HepG2 (cell line): ENCODE results near the gene PALM3. TPM values are rescaled to one million over a fixed set of nuclear protein-coding genes. Genes with fewer than 3 reads are reported as not detected.
A peak's percentile ranks its signal among the peaks of the same experiment; 100 is the strongest.

Experiments used
- ARHGAP35 ChIP-seq: sonication (generic); formaldehyde crosslinking; IDR thresholded peaks from 2 replicates; pipeline ENCODE4 v1.9.0; 2022; ENCODE audit warnings: mild to moderate bottlenecking, inconsistent platforms, moderate library complexity, missing genetic modification reagents, borderline replicate concordance
- JARID2 ChIP-seq: sonication (generic); formaldehyde crosslinking; IDR thresholded peaks from 2 replicates; pipeline ENCODE4 v1.8.1; 2023; ENCODE audit warnings: missing genetic modification reagents, inconsistent platforms; ENCODE audit not compliant: insufficient replicate concordance
- KLF13 ChIP-seq: sonication (generic); formaldehyde crosslinking; IDR thresholded peaks from 2 replicates; pipeline ENCODE4 v1.4.0; 2020; ENCODE audit warnings: mild to moderate bottlenecking, missing genetic modification reagents
- MAZ ChIP-seq, 2 experiments: sonication (generic) in 1 of 2; formaldehyde crosslinking in 1 of 2; IDR thresholded peaks; 2 replicates each; pipeline versions ENCODE4 v1.5.0 to v1.6.1; 2012 to 2020; ENCODE audit warnings: low read depth in 2 of 2, mild to moderate bottlenecking in 2 of 2, borderline replicate concordance in 1 of 2, improper control_type of control experiment in 1 of 2, low read length in 1 of 2, missing genetic modification reagents in 1 of 2, moderate library complexity in 1 of 2
- PTBP1 ChIP-seq: fragments of 200-400 bp; formaldehyde crosslinking; IDR thresholded peaks from 2 replicates; pipeline ENCODE4 v1.6.1; 2018; ENCODE audit warnings: low read length, low read depth; ENCODE audit not compliant: poor library complexity, severe bottlenecking
- RBM39 ChIP-seq: fragments of 200-400 bp; formaldehyde crosslinking; IDR thresholded peaks from one replicate; pipeline ENCODE4 v1.6.1; 2018; ENCODE audit warnings: antibody characterized with exemption, mild to moderate bottlenecking, low read depth, low read length; ENCODE audit not compliant: poor library complexity, severe bottlenecking
- ZBTB7B ChIP-seq: sonication (generic); formaldehyde crosslinking; IDR thresholded peaks from 2 replicates; pipeline ENCODE4 v1.4.0; 2020; ENCODE audit warnings: missing genetic modification reagents
- ZFP36 ChIP-seq: fragments of 150-350 bp; IDR thresholded peaks from 2 replicates; pipeline ENCODE4 v1.6.1; 2018; ENCODE audit warnings: borderline replicate concordance, low read length, low read depth; ENCODE audit not compliant: partially characterized antibody
- ZMYM3 ChIP-seq: sonication (generic); formaldehyde crosslinking; IDR thresholded peaks from 2 replicates; pipeline ENCODE4 v1.5.1; 2020; ENCODE audit warnings: mild to moderate bottlenecking, missing genetic modification reagents
- ZNF10 ChIP-seq: sonication (generic); formaldehyde crosslinking; IDR thresholded peaks from 2 replicates; pipeline ENCODE4 v1.4.0; 2020; ENCODE audit warnings: mild to moderate bottlenecking, low read depth, missing genetic modification reagents, borderline replicate concordance
- ZNF230 ChIP-seq: sonication (generic); formaldehyde crosslinking; IDR thresholded peaks from 2 replicates; pipeline ENCODE4 v1.4.0; 2020; ENCODE audit warnings: mild to moderate bottlenecking, missing genetic modification reagents
- ZNF33A ChIP-seq: sonication (generic); formaldehyde crosslinking; IDR thresholded peaks from 2 replicates; pipeline ENCODE4 v1.5.1; 2020; ENCODE audit warnings: missing genetic modification reagents, mild to moderate bottlenecking, moderate library complexity, borderline replicate concordance
- ZNF432 ChIP-seq: sonication (generic); formaldehyde crosslinking; IDR thresholded peaks from 2 replicates; pipeline ENCODE4 v1.5.0; 2020; ENCODE audit warnings: missing genetic modification reagents, mild to moderate bottlenecking, borderline replicate concordance
- ZNF530 ChIP-seq: sonication (generic); formaldehyde crosslinking; IDR thresholded peaks from 2 replicates; pipeline ENCODE4 v1.5.0; 2020; ENCODE audit warnings: low read depth, mild to moderate bottlenecking, missing genetic modification reagents
- ZNF564 ChIP-seq: sonication (generic); formaldehyde crosslinking; IDR thresholded peaks from 2 replicates; pipeline ENCODE4 v1.8.1; 2023; ENCODE audit warnings: mild to moderate bottlenecking, missing genetic modification reagents
- ZNF883 ChIP-seq: sonication (generic); formaldehyde crosslinking; IDR thresholded peaks from 2 replicates; pipeline ENCODE4 v1.5.1; 2020; ENCODE audit warnings: mild to moderate bottlenecking, missing genetic modification reagents; ENCODE audit errors: not compliant biosample characterization
- polyA plus RNA-seq, 8 experiments: library from polyadenylated mRNA; depleted of rRNA in 3 of 8; stranded (reverse) in 7 of 8; unstranded in 1 of 8; fragments of >200 nt; fragmentation: Illumina TruSeq in 4 of 8; extraction: Trizol in 4 of 8; gene quantifications; 2 replicates each; pipeline versions ENCODE4 v1.2.1 to v1.2.3, GENCODE V29; 2011 to 2016; ENCODE audit warnings: low read depth in 4 of 8, missing spikeins in 1 of 8, mixed read lengths in 1 of 8; ENCODE audit not compliant: insufficient read depth in 1 of 8
- total RNA-seq, 5 experiments: library from RNA; depleted of rRNA; stranded (reverse); fragments of >200 nt; fragmentation: Illumina TruSeq; extraction: Trizol; gene quantifications; 2 replicates each; pipeline ENCODE4 v1.2.3, GENCODE V29; 2016; ENCODE audit warnings: low read depth in 1 of 5
- TF ChIP-seq, protein P1 (sequence below): sonication (generic); formaldehyde crosslinking; IDR thresholded peaks from 2 replicates; pipeline ENCODE4 v1.5.0; 2020; ENCODE audit warnings: missing genetic modification reagents
- TF ChIP-seq, protein P2 (sequence below): sonication (generic); formaldehyde crosslinking; IDR thresholded peaks from 2 replicates; pipeline ENCODE4 v1.4.0; 2020; ENCODE audit warnings: missing genetic modification reagents, mild to moderate bottlenecking, borderline replicate concordance
- TF ChIP-seq, protein P3 (sequence below): sonication (generic); formaldehyde crosslinking; conservative IDR thresholded peaks from 2 replicates; pipeline ENCODE4 v1.4.0; 2020; ENCODE audit warnings: missing genetic modification reagents
- TF ChIP-seq, protein P4 (sequence below): sonication (generic); formaldehyde crosslinking; IDR thresholded peaks from 2 replicates; pipeline ENCODE4 v1.5.1; 2020; ENCODE audit warnings: missing genetic modification reagents, mild to moderate bottlenecking, borderline replicate concordance
- TF ChIP-seq, protein P5 (sequence below): sonication (generic); formaldehyde crosslinking; conservative IDR thresholded peaks from 2 replicates; pipeline ENCODE4 v1.8.0; 2022; ENCODE audit warnings: low read depth, missing genetic modification reagents
- TF ChIP-seq, protein P6 (sequence below): sonication (generic); formaldehyde crosslinking; IDR thresholded peaks from 2 replicates; pipeline ENCODE4 v1.5.1; 2020; ENCODE audit warnings: mild to moderate bottlenecking, missing genetic modification reagents, borderline replicate concordance

The PALM3 gene
- total and polyA plus RNA-seq, 2 of the 13 experiments (the other 11 are each of a cell fraction or from before 2014, with no cell fraction given) = 0.79 to 2.4 TPM

DNA sequence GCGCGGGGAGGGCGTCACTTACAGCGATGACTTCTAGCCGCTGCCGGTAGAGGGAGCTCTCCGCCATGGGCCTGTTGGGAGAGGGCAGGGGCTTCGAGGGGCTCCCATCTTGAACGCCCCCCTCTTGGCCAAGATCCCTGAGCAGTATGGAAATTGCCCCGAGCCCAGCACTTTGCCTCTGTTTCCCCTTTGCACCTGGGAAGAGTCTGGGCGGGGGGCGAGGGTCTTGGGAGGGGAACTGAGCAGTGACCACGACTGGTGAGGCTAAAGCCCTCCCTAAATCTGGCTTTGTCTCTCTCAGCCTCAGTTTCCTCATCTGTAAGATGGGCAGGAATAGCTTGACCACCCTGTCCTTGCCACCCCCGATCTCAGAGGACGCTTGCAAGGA, 2.8 kb downstream of the PALM3 start (continued):
- TF ChIP-seq, protein P1, sequence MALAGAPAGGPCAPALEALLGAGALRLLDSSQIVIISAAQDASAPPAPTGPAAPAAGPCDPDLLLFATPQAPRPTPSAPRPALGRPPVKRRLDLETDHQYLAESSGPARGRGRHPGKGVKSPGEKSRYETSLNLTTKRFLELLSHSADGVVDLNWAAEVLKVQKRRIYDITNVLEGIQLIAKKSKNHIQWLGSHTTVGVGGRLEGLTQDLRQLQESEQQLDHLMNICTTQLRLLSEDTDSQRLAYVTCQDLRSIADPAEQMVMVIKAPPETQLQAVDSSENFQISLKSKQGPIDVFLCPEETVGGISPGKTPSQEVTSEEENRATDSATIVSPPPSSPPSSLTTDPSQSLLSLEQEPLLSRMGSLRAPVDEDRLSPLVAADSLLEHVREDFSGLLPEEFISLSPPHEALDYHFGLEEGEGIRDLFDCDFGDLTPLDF (CRISPR knock-in tag) = no peak
- TF ChIP-seq, protein P2, sequence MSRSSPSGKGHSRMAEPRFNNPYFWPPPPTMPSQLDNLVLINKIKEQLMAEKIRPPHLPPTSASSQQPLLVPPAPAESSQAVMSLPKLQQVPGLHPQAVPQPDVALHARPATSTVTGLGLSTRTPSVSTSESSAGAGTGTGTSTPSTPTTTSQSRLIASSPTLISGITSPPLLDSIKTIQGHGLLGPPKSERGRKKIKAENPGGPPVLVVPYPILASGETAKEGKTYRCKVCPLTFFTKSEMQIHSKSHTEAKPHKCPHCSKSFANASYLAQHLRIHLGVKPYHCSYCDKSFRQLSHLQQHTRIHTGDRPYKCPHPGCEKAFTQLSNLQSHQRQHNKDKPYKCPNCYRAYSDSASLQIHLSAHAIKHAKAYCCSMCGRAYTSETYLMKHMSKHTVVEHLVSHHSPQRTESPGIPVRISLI = no peak
- TF ChIP-seq ARHGAP35 (CRISPR knock-in tag) (no peak), ZNF530 (CRISPR knock-in tag) (no peak), KLF13 (CRISPR knock-in tag) (no peak), ZNF230 (CRISPR knock-in tag) (no peak), ZBTB7B (peak; percentile 60; the same call in 1 of the 2 replicates), PTBP1 (no peak), ZFP36 (no peak), ZNF33A (CRISPR knock-in tag) (no peak), ZNF432 (CRISPR knock-in tag) (no peak), RBM39 (no peak), ZMYM3 (peak; percentile 86; the same call in 1 of the 2 replicates), ZNF564 (no peak), ZNF10 (no peak), ZNF883 (CRISPR knock-in tag) (no peak), MAZ (IDR thresholded peaks at IDR 0.05; ENCODE audit: borderline replicate concordance, low read depth, low read length) (no peak), MAZ (CRISPR knock-in tag; IDR thresholded peaks at IDR 0.05; ENCODE audit: low read depth) (no peak), JARID2 (CRISPR knock-in tag) (no peak)
- TF ChIP-seq, protein P3, sequence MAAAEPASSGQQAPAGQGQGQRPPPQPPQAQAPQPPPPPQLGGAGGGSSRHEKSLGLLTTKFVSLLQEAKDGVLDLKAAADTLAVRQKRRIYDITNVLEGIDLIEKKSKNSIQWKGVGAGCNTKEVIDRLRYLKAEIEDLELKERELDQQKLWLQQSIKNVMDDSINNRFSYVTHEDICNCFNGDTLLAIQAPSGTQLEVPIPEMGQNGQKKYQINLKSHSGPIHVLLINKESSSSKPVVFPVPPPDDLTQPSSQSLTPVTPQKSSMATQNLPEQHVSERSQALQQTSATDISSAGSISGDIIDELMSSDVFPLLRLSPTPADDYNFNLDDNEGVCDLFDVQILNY (CRISPR knock-in tag) = no peak
- TF ChIP-seq, protein P4, sequence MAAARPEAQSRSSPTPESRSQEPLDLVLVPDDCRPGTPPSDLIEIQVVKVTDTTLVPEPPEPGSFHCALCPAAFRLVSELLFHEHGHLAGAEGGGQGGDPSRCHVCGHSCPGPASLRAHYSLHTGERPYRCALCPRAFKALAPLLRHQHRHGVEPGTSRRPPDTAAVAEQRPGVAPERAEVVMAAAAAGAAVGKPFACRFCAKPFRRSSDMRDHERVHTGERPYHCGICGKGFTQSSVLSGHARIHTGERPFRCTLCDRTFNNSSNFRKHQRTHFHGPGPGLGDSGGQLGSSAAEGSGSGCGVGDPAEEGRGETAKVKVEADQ (CRISPR knock-in tag) = no peak
- TF ChIP-seq, protein P5, sequence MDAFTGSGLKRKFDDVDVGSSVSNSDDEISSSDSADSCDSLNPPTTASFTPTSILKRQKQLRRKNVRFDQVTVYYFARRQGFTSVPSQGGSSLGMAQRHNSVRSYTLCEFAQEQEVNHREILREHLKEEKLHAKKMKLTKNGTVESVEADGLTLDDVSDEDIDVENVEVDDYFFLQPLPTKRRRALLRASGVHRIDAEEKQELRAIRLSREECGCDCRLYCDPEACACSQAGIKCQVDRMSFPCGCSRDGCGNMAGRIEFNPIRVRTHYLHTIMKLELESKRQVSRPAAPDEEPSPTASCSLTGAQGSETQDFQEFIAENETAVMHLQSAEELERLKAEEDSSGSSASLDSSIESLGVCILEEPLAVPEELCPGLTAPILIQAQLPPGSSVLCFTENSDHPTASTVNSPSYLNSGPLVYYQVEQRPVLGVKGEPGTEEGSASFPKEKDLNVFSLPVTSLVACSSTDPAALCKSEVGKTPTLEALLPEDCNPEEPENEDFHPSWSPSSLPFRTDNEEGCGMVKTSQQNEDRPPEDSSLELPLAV (CRISPR knock-in tag) = no peak
- TF ChIP-seq, protein P6, sequence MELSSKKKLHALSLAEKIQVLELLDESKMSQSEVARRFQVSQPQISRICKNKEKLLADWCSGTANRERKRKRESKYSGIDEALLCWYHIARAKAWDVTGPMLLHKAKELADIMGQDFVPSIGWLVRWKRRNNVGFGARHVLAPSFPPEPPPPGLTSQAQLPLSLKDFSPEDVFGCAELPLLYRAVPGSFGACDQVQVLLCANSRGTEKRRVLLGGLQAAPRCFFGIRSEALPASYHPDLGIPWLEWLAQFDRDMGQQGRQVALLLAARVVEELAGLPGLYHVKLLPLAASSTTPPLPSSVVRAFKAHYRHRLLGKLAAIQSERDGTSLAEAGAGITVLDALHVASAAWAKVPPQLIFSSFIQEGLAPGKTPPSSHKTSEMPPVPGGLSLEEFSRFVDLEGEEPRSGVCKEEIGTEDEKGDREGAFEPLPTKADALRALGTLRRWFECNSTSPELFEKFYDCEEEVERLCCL (CRISPR knock-in tag) = no peak
